ENCODE data around the gene ACD. TPM values are rescaled to one million over a fixed set of nuclear protein-coding genes. Genes with fewer than 3 reads are reported as not detected.

The ACD gene
- total RNA-seq, 2 experiments from 2014 or later = 50.8 to 53.7 TPM

GRCh38 chr16:67679935-67680897 is 20.2 kb upstream of the ACD start:
- intact Hi-C loops (cut with micrococcal nuclease) = no loop called here

GRCh38 chr16:67678354-67679023 is 18.4 kb upstream of the ACD start:
- intact Hi-C loops (cut with micrococcal nuclease) = no loop called here
- ChIA-PET POLR2A (no interaction called here), CTCF (no interaction called here)
- DNase-seq = no peak
- no peak overlapping the region for H3K27ac Mint-ChIP-seq
- H3K27me3 Mint-ChIP-seq = no peaks in the 10 kb centered on the region
- no peak for ATAC-seq
- no peak overlapping the region for H3K4me3 Mint-ChIP-seq
- H3K36me3 Mint-ChIP-seq (ENCODE audit: low read depth) = peaks cover 2% of the 10 kb centered on the region
- TF ChIP-seq CTCF (IDR thresholded peaks at IDR 0.05) = no peak
- no peaks in the 10 kb centered on the region for H3K9me3 Mint-ChIP-seq
- no peaks in the 10 kb centered on the region for H3K4me1 Mint-ChIP-seq (ENCODE audit: low read depth)

More at GRCh38 chr16:67679935-67680897, 20.2 kb upstream of the ACD start:
- no peaks in the 10 kb centered on the region for H3K9me3 Mint-ChIP-seq
- H3K27me3 Mint-ChIP-seq = no peaks in the 10 kb centered on the region
- ATAC-seq = no peak
- no peak for DNase-seq
- ChIA-PET CTCF (interaction anchor here (1.2 to 1.3 kb wide), 3 partner anchors 8 to 12 kb away, joined by 3 to 4 read pairs (median 4); no protein-coding TSS in a partner anchor), POLR2A (interaction anchor here (1.1 kb wide), 1 partner anchor 13 kb away, joined by 3 read pairs; no protein-coding TSS in a partner anchor)
- no peak overlapping the region for H3K27ac Mint-ChIP-seq
- peaks cover 7% of the 10 kb centered on the region for H3K36me3 Mint-ChIP-seq (ENCODE audit: low read depth)
- no peak overlapping the region for H3K4me3 Mint-ChIP-seq
- TF ChIP-seq CTCF (IDR thresholded peaks at IDR 0.05) = no peak
- no peaks in the 10 kb centered on the region for H3K4me1 Mint-ChIP-seq (ENCODE audit: low read depth)

GRCh38 chr16:67677712-67678111 is 17.7 kb upstream of the ACD start:
- ChIA-PET POLR2A (no interaction called here), CTCF (no interaction called here)
- Mint-ChIP-seq H3K27ac (no peak overlapping the region), H3K9me3 (no peaks in the 10 kb centered on the region), H3K36me3 (ENCODE audit: low read depth) (no peaks in the 10 kb centered on the region), H3K4me3 (no peak overlapping the region), H3K4me1 (ENCODE audit: low read depth) (no peaks in the 10 kb centered on the region), H3K27me3 (no peaks in the 10 kb centered on the region)
- intact Hi-C loops (cut with micrococcal nuclease) = no loop called here
- no peak for DNase-seq
- no peak for ATAC-seq
- TF ChIP-seq CTCF (IDR thresholded peaks at IDR 0.05) = no peak

GRCh38 chr16:67676939-67677338 is 16.9 kb upstream of the ACD start:
- no peak for ATAC-seq
- no peak overlapping the region for H3K4me3 Mint-ChIP-seq
- ChIA-PET CTCF (interaction anchor here (1.0 kb wide), 1 partner anchor 14 kb away, joined by 3 read pairs; no protein-coding TSS in a partner anchor), POLR2A (interaction anchor here (0.6 kb wide), 1 partner anchor 124 kb away, joined by 3 read pairs; no protein-coding TSS in a partner anchor)
- H3K27me3 Mint-ChIP-seq = no peaks in the 10 kb centered on the region
- H3K27ac Mint-ChIP-seq = no peak overlapping the region
- no peaks in the 10 kb centered on the region for H3K36me3 Mint-ChIP-seq (ENCODE audit: low read depth)
- no peaks in the 10 kb centered on the region for H3K4me1 Mint-ChIP-seq (ENCODE audit: low read depth)
- no peaks in the 10 kb centered on the region for H3K9me3 Mint-ChIP-seq
- DNase-seq = no peak
- intact Hi-C loops (cut with micrococcal nuclease) = no loop called here
- TF ChIP-seq CTCF (IDR thresholded peaks at IDR 0.05) = no peak

Data from activated CD8-positive, alpha-beta T cell treated with anti-CD3 and anti-CD28 coated beads for 36 hours (primary cell).